Type B pancreatic cell (in vitro differentiated cells): Measurements from ENCODE around the gene MLF1. TPM values are rescaled to one million over a fixed set of nuclear protein-coding genes. Genes with fewer than 3 reads are reported as not detected.
A peak's percentile ranks its signal among the peaks of the same experiment; 100 is the strongest.

Source experiments
- DNase-seq: peaks from one replicate; pipeline ENCODE4 v3.0.0; 2021; ENCODE audit warnings: mixed read lengths; ENCODE audit not compliant: unreplicated experiment; ENCODE audit errors: extremely low spot score
- H3K27ac Mint-ChIP-seq: 2 replicates; pipeline ENCODE4 v1.8.0; 2021; ENCODE audit warnings: mild to moderate bottlenecking, mixed read lengths
- H3K27me3 Mint-ChIP-seq: 2 replicates; pipeline ENCODE4 v1.8.0; 2021; ENCODE audit warnings: mixed read lengths
- H3K36me3 Mint-ChIP-seq: 2 replicates; pipeline ENCODE4 v1.8.0; 2021; ENCODE audit warnings: mixed read lengths
- H3K4me1 Mint-ChIP-seq: one replicate; pipeline ENCODE4 v1.8.0; 2021; ENCODE audit warnings: mixed read lengths; ENCODE audit not compliant: unreplicated experiment
- H3K4me3 Mint-ChIP-seq: 2 replicates; pipeline ENCODE4 v1.8.0; 2021; ENCODE audit warnings: mild to moderate bottlenecking, mixed read lengths
- H3K9me3 Mint-ChIP-seq: 2 replicates; pipeline ENCODE4 v1.8.0; 2021; ENCODE audit warnings: mixed read lengths
- total RNA-seq: library from RNA; stranded (reverse); gene quantifications from 2 replicates; pipeline ENCODE4 v1.2.1, GENCODE V29; 2021; ENCODE audit warnings: low replicate concordance
- TF ChIP-seq, protein P1 (sequence below): fragments of 200-600 bp; sonication (generic); conservative IDR thresholded peaks from 2 replicates; pipeline ENCODE4 v1.5.0; 2021; ENCODE audit warnings: antibody characterized with exemption, mild to moderate bottlenecking

MLF1 gene
- total RNA-seq, 1 donor from 2014 or later = 23.8 TPM

DNA sequence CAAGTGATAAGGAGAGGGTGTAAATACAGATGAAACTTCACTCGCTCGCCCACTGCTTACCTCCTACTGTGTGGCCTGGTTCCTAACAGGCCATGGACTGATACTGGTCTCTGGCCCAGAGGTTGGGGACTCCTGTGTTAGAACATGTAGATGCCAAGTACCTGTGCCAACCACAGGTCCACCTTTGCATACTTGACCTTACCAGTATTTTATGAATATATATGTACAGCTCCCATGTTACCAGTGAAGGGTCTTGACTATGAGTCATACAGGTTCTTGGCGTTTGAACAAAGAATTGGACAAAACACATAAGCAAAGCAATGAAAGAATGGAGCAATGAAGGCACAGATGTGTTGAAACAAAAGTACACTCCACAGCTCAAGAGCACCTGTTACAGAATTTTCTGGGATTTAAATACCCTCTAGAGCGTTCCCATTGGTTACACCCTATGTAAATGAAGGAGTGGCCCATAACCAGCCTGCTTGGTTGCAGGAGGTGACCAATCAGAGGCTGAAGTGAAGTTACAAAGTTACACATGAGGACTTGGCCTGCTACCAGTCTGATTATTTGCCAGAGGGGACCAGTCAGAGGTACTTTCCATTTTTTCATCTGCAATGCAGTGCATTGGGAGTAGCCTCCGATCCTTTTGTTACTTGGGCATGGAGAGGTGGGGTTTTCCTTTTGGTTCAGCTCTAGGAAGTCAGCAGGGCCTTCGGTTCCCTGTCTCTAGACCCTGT lies 71.6 kb downstream of the MLF1 start:
- DNase-seq = no peak
- Mint-ChIP-seq H3K4me3 (no peak overlapping the region), H3K4me1 (peaks cover 8% of the 10 kb centered on the region), H3K36me3 (peaks cover 4% of the 10 kb centered on the region), H3K27ac (no peak overlapping the region), H3K9me3 (peaks cover 4% of the 10 kb centered on the region), H3K27me3 (no peaks in the 10 kb centered on the region)
- TF ChIP-seq, protein P1, sequence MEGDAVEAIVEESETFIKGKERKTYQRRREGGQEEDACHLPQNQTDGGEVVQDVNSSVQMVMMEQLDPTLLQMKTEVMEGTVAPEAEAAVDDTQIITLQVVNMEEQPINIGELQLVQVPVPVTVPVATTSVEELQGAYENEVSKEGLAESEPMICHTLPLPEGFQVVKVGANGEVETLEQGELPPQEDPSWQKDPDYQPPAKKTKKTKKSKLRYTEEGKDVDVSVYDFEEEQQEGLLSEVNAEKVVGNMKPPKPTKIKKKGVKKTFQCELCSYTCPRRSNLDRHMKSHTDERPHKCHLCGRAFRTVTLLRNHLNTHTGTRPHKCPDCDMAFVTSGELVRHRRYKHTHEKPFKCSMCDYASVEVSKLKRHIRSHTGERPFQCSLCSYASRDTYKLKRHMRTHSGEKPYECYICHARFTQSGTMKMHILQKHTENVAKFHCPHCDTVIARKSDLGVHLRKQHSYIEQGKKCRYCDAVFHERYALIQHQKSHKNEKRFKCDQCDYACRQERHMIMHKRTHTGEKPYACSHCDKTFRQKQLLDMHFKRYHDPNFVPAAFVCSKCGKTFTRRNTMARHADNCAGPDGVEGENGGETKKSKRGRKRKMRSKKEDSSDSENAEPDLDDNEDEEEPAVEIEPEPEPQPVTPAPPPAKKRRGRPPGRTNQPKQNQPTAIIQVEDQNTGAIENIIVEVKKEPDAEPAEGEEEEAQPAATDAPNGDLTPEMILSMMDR = no peak

DNA sequence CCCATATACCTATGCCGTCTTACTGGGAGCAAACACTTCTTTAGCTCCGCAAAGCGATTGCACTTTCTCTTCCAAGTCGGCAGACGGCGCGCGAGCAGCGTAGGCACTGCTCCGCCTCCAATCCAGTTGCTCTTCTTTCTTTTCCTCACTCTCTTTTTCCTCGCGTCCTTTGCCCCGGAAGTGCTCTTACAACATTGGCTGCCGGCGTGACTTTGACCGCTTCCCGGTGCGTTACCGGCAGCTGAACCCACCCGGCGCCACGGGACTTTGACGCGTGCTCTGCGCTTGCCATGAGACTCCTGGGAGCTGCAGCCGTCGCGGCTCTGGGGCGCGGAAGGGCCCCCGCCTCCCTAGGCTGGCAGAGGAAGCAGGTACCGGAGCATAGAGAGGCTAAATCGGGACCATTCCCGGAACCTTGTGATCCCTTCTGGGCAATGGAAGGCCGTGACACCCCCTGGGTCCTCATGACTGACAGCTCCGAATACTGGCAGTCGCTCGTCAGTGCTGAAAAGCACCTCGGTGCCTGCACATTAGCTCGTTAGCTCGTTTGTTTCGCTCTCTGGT lies 73.4 kb downstream of the MLF1 start, which contains the start of gene GFM1:
TSS of gene GFM1 (plus strand) at position 183 of the 564 bp plus-strand sequence. CDS start at position 291, 108 bp downstream.
- H3K4me1 Mint-ChIP-seq = peaks cover 8% of the 10 kb centered on the region
- no peaks in the 10 kb centered on the region for H3K27me3 Mint-ChIP-seq
- H3K27ac Mint-ChIP-seq = peak within 1 kb of the TSS; percentile 88
- DNase-seq = peak; percentile 87
- H3K36me3 Mint-ChIP-seq = peaks cover 4% of the 10 kb centered on the region
- H3K4me3 Mint-ChIP-seq = peak within 1 kb of the TSS; percentile 94
- H3K9me3 Mint-ChIP-seq = peaks cover 4% of the 10 kb centered on the region
- TF ChIP-seq, protein P1 = peak; percentile 82

DNA sequence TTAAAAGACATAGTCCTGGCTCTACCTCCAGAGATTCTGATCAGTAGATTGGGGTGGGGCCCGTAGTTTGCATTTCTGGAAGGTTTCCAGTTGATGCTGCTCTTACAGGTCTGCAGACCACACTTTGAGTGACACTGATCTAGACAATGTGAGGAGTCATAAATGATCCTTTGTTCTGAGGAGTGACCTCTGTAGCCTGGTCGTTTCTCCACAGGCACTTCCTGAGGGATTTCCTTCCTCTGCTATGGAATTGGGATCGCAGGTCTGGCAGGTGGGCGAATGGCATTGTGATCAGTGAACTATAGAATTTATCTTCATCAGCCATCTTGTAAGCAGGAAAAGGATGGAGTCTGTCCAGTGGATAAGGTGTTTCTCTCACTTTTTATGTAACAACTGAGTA lies 78.8 kb downstream of the MLF1 start:
- H3K27ac Mint-ChIP-seq = no peak overlapping the region
- peaks cover 4% of the 10 kb centered on the region for H3K4me1 Mint-ChIP-seq
- no peak overlapping the region for H3K4me3 Mint-ChIP-seq
- peaks cover 15% of the 10 kb centered on the region for H3K36me3 Mint-ChIP-seq
- TF ChIP-seq, protein P1 = no peak
- H3K9me3 Mint-ChIP-seq = no peaks in the 10 kb centered on the region
- DNase-seq = no peak
- no peaks in the 10 kb centered on the region for H3K27me3 Mint-ChIP-seq

DNA sequence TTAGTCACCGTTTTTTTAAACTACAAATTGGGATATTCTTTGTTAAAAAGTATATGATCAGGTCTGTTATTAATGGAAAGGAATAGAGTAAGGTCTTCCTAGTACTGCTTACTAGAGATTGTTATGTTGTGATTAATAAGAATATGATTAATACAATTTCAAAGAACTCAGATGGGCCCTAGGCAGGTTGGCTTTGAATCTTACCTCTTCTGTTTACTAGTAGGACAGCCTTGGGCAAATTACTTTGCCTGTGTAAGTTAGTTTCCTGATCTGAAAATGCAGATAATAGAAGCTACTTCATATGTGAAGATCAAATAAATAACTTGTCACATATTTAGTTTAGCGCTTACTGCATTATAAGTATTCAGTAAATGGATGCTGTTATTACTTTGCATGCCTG lies 80.2 kb downstream of the MLF1 start:
- Mint-ChIP-seq H3K4me3 (no peak overlapping the region), H3K9me3 (no peaks in the 10 kb centered on the region), H3K4me1 (no peaks in the 10 kb centered on the region), H3K36me3 (peaks cover 19% of the 10 kb centered on the region), H3K27me3 (no peaks in the 10 kb centered on the region), H3K27ac (no peak overlapping the region)
- TF ChIP-seq, protein P1 = no peak
- DNase-seq = no peak

DNA sequence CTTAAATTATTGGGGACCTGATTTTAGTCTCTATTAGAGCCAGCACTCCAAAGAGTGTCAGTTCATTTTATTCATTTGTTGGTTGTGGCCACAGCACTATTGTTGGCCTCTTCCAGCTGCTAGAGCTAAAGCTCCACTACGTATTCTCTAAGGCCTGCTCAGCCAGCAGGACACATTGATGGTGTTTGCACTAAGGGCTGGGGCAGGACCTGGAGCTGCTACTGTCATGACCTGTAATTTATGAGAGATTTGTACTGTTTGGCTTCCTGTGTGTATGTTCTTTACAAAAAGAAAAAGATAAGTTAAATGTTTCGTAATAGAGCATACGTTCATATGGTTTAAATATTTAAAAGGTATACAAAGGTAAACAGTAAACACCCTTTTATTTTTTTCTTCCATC lies 81.5 kb downstream of the MLF1 start:
- Mint-ChIP-seq H3K4me1 (no peaks in the 10 kb centered on the region), H3K9me3 (no peaks in the 10 kb centered on the region), H3K27ac (no peak overlapping the region), H3K27me3 (no peaks in the 10 kb centered on the region), H3K4me3 (no peak overlapping the region), H3K36me3 (peaks cover 20% of the 10 kb centered on the region)
- TF ChIP-seq, protein P1 = no peak
- DNase-seq = no peak

Other genes with a start within 250 kb of the MLF1 start
- 44.5 and 50.2 TPM in 2 replicates for gene GFM1, start 73.3 kb downstream of the MLF1 start, total RNA-seq
- gene LXN, start 101.5 kb downstream of the MLF1 start, total RNA-seq = 15.0 and 17.9 TPM in 2 replicates
- gene RARRES1, start 161.3 kb downstream of the MLF1 start, total RNA-seq = 15.9 and 57.7 TPM in 2 replicates
- 30.5 and 44.1 TPM in 2 replicates for gene MFSD1, start 230.9 kb downstream of the MLF1 start, total RNA-seq